ENCODE measurements around the gene UNC80.
A peak's percentile ranks its signal among the peaks of the same experiment; 100 is the strongest.

The UNC80 gene

DNA sequence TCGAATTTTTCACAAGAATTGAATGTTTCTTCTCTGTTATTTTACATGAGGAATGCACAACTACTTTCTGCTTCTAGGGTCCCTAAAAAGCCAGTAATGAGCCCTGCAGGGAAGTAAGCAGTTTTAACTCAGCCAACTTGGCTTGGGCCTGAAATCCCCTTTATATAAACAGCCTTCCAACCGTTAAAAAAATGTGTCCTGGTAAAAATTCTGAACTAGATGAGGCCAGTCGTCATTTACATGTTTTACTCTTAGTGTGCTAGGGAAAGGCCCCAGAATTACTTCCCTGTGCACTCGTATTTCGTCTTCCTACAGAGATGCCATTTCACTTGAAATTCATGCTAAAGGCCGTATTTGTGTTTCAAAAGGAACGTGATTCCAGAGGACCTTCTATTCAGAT lies 188.4 kb downstream of the UNC80 start:
- FAIRE-seq (no peak), DNase-seq (ENCODE audit: extremely low spot score, insufficient read length, low read depth) (no peak)

DNA sequence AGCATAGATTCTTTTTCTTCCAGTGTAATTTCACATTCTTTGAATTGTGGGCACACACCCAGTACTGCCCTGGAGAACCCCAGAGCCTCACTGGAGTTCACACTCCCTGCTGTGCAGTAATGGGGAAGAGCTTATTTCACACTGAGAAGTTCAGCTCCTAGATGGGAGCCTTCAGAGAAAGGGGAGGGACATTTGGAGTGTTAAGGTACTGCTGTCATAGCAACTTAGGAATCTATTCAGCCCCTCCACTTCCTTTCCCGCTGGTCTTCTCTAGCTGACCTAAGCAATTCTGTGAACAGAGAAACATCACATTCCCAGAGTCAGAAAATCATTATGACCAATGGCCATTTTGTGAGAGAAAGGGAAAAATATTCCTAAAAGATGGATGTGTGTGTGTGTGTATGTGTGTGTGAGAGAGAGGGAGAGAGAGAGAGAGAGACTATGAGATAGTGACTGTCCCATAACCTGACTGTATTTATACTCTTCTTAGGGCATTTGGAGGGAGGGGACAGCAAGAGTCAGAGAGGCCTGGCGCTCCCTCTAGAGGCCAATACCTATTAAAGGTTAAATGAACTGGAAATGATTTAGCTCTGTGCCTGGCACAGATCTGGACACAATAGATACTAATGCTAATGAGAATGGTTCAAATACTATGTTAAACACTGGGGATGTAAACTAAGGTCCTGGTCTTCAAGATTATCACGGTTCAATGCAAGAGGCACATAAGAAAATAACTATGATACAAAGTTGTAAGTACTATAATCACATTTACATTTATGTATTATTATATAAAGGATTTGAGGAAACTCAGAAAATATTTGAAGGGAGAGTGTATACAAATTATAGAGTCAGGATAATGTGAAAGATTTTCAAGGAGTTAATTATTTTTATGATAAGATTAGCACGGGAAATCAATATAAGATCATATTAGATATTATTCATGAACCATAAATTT lies 189.3 kb downstream of the UNC80 start:
- DNase-seq (ENCODE audit: extremely low spot score, insufficient read length, low read depth) = peak; percentile 11
- peak; percentile 85 for FAIRE-seq

- FAIRE-seq (no peak), DNase-seq (ENCODE audit: extremely low spot score, insufficient read length, low read depth) (no peak)
Measured at GRCh38 chr2:209965723-209966122, 194.1 kb downstream of the UNC80 start.

GRCh38 chr2:209969692-209970091 lies 198.1 kb downstream of the UNC80 start:
- no peak for DNase-seq (ENCODE audit: extremely low spot score, insufficient read length, low read depth)
- no peak for FAIRE-seq

GRCh38 chr2:209970271-209970670 lies 198.6 kb downstream of the UNC80 start:
- DNase-seq (ENCODE audit: extremely low spot score, insufficient read length, low read depth) = no peak
- no peak for FAIRE-seq

GRCh38 chr2:209970711-209971110 lies 199.1 kb downstream of the UNC80 start:
- DNase-seq (ENCODE audit: extremely low spot score, insufficient read length, low read depth) (no peak), FAIRE-seq (no peak)

GRCh38 chr2:209973328-209973727 lies 201.7 kb downstream of the UNC80 start:
- DNase-seq (ENCODE audit: extremely low spot score, insufficient read length, low read depth) (no peak), FAIRE-seq (no peak)

DNA sequence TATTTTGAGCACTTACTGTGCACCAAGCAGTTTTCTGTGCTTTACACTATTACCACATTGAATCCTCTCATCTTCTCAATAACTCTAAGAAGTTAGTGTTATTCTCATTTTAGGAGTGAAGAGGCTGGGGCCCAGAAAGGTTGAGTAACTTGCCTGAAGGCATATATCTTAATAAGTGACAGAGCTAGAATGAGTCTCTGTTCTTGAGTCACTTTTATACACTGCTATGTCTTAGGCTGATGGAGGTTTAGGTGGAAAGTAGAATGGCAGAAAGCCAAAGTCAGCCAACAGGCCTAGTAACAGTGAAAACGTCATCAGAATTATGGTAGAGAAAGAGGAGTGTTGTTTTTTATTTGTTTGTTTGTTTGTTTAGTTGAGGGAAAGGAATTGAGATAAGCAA lies 202.9 kb downstream of the UNC80 start:
- DNase-seq (ENCODE audit: extremely low spot score, insufficient read length, low read depth) (no peak), FAIRE-seq (no peak)

GRCh38 chr2:209976698-209977385 lies 205.2 kb downstream of the UNC80 start:
- FAIRE-seq (peak; percentile 71), DNase-seq (ENCODE audit: extremely low spot score, insufficient read length, low read depth) (no peak)

- DNase-seq (ENCODE audit: extremely low spot score, insufficient read length, low read depth) (peak; percentile 25), FAIRE-seq (peak; percentile 81)
Measured at GRCh38 chr2:209977386-209978239, 206.0 kb downstream of the UNC80 start.

- no peak for FAIRE-seq
- no peak for DNase-seq (ENCODE audit: extremely low spot score, insufficient read length, low read depth)
Measured at GRCh38 chr2:209984291-209984690, 212.7 kb downstream of the UNC80 start.

DNA sequence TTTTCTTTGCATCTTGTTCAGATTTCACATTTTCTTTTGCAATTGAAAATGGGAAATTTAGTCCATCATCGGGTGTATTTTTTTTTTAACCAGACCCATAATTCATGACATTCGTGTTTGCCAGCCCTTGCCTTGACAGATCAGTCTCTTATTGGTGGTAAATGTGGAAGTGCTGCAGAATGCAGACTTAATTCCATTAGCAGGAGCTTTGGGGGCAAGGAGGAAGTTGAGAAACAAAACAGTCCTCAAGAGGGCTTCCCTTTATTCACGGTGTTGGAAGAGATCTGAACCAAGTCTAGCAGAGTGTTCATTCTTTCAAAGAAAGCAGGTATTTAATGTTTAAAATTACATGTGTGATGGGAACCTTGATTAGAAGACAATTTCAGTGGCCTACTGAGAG lies 214.2 kb downstream of the UNC80 start:
- FAIRE-seq = no peak
- no peak for DNase-seq (ENCODE audit: extremely low spot score, insufficient read length, low read depth)

GRCh38 chr2:209986415-209986814 lies 214.8 kb downstream of the UNC80 start:
- DNase-seq (ENCODE audit: extremely low spot score, insufficient read length, low read depth) = no peak
- no peak for FAIRE-seq

- FAIRE-seq = no peak
- no peak for DNase-seq (ENCODE audit: extremely low spot score, insufficient read length, low read depth)
Measured at GRCh38 chr2:209988010-209988409, 216.4 kb downstream of the UNC80 start.

DNA sequence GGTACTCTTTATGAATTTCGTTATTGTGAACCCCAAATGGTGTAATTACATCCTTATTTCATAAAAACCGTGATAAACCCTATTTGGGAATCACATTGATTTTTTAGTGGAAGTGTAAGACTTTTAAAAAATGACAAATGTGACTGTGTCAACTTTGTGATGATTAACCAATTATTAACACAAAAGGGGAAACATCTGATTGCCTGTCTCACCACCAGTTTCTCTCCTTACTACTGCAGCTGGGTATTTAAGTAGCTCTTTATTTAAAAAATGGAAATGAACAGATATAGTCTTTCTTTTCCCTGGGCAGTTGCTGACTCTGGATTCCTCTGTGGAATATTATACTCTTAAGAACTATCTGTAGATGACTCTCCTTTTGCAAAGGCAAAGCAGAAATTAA lies 219.2 kb downstream of the UNC80 start:
- DNase-seq (ENCODE audit: extremely low spot score, insufficient read length, low read depth) (no peak), FAIRE-seq (no peak)

GRCh38 chr2:209993968-209994367 lies 222.3 kb downstream of the UNC80 start:
- no peak for DNase-seq (ENCODE audit: extremely low spot score, insufficient read length, low read depth)
- no peak for FAIRE-seq

DNA sequence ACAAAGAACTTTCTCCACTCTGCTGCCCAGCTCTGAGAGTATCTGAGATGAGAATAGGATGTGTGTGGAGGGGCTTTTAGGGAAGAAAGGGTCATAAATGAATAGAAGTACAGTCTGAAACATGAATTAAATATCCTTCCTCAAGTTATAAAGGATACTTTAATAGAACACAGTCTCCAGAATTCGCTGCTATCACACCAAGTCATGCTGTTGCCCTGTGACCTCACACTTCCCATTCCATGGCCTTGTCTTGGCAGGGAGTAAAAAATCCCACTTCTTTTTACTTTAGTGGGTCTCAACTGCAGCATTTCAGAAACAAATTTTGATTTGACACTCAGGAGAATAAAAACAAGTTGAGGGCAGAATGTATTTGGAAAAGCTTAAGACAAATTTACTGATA lies 227.0 kb downstream of the UNC80 start:
- FAIRE-seq = no peak
- DNase-seq (ENCODE audit: extremely low spot score, insufficient read length, low read depth) = no peak

- FAIRE-seq (no peak), DNase-seq (ENCODE audit: extremely low spot score, insufficient read length, low read depth) (no peak)
Measured at GRCh38 chr2:210000464-210001324, 229.1 kb downstream of the UNC80 start.
